PFSK-1 (cell line): ENCODE results near the gene CLPSL1.

ENCODE experiments used
- POLR2AphosphoS5 ChIP-seq: IDR thresholded peaks from 2 replicates; pipeline ENCODE4 v1.6.1; 2012; ENCODE audit warnings: low read depth, mild to moderate bottlenecking, control low read depth, low read length, moderate library complexity
- SIN3A ChIP-seq: IDR thresholded peaks from 2 replicates; pipeline ENCODE4 v1.6.1; 2012; ENCODE audit warnings: mild to moderate bottlenecking, low read length, moderate library complexity, borderline replicate concordance; ENCODE audit not compliant: insufficient read depth
- TAF1 ChIP-seq: IDR thresholded peaks from 2 replicates; pipeline ENCODE4 v1.6.1; 2012; ENCODE audit warnings: low read length, control low read depth, borderline replicate concordance; ENCODE audit not compliant: insufficient read depth

DNA sequence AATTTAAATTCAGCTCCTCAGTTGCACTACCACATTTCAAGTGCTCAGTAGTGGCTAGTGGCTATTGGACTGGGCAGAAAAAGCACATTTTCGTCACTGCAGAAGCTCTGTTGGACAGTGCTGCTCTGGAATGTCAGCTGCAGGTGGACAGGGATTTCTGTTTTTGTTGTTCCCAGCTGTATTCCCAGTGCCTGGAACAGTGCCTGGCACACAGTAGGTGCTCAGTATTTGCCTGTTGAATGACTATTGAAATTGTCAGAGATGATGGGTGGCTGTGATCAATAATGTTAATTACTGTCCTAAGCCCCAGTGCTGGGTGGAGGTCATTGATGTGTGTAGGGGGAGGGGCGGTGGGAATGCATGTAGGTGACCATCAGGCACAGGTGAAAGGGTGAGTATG lies 5.5 kb downstream of the CLPSL1 start:
- no peak for TF ChIP-seq TAF1
- no peak for TF ChIP-seq POLR2AphosphoS5
- TF ChIP-seq SIN3A = no peak
